T1000 (cell line): Measurements from ENCODE around the gene KERA.

ENCODE experiments used
- DNase-seq: peaks from one replicate; lab custom pipeline; 2025; ENCODE audit warnings: mixed read lengths; lab: John Stamatoyannopoulos, UW

KERA gene

GRCh38 chr12:91073426-91073825, 15.6 kb upstream of the KERA start:
- no peak for DNase-seq

- no peak for DNase-seq
Observed at GRCh38 chr12:91072931-91073330, 15.1 kb upstream of the KERA start.

- no peak for DNase-seq
Observed at GRCh38 chr12:91070936-91071335, 13.1 kb upstream of the KERA start.

GRCh38 chr12:91065396-91065795, 7.6 kb upstream of the KERA start:
- DNase-seq = no peak

- no peak for DNase-seq
Observed at GRCh38 chr12:91064640-91065039, 6.8 kb upstream of the KERA start.

GRCh38 chr12:91061091-91061490, 3.3 kb upstream of the KERA start:
- DNase-seq = no peak

GRCh38 chr12:91059211-91059610, 1.4 kb upstream of the KERA start:
- DNase-seq = no peak

- DNase-seq = no peak
Observed at GRCh38 chr12:91058786-91059185, 962 bp upstream of the KERA start.

- no peak for DNase-seq
Observed at GRCh38 chr12:91056488-91056887, 1.3 kb downstream of the KERA start.

- DNase-seq = no peak
Observed at GRCh38 chr12:91055976-91056375, 1.8 kb downstream of the KERA start.

GRCh38 chr12:91053951-91054715, 3.7 kb downstream of the KERA start:
- peak; percentile 78 for DNase-seq

- no peak for DNase-seq
Observed at GRCh38 chr12:91052026-91052425, 5.8 kb downstream of the KERA start.

- no peak for DNase-seq
Observed at GRCh38 chr12:91044586-91044985, 13.2 kb downstream of the KERA start.

- DNase-seq = no peak
Observed at GRCh38 chr12:91043408-91043807, 14.4 kb downstream of the KERA start.

- DNase-seq = no peak
Observed at GRCh38 chr12:91040096-91040755, 17.6 kb downstream of the KERA start.

GRCh38 chr12:91037276-91037675, 20.5 kb downstream of the KERA start:
- DNase-seq = no peak

- DNase-seq = no peak
Observed at GRCh38 chr12:91033251-91033650, 24.6 kb downstream of the KERA start.

GRCh38 chr12:91023326-91024004, 34.4 kb downstream of the KERA start:
- no peak for DNase-seq

GRCh38 chr12:91021076-91021475, 36.7 kb downstream of the KERA start:
- no peak for DNase-seq

- DNase-seq = no peak
Observed at GRCh38 chr12:91019455-91019854, 38.4 kb downstream of the KERA start.

GRCh38 chr12:91017511-91018263, 40.1 kb downstream of the KERA start:
- DNase-seq = no peak

- no peak for DNase-seq
Observed at GRCh38 chr12:91017043-91017442, 40.8 kb downstream of the KERA start.
